SK-N-SH treated with all-trans-retinoic acid at 6 μM for 48 hours (cell line): Measurements from ENCODE around the gene FBLIM1.

Source experiments
- ESRRG ChIP-seq: fragments of 250-450 bp; sonication (Bioruptor Pico); IDR thresholded peaks from 2 replicates; pipeline ENCODE4 v1.6.1; 2021; ENCODE audit warnings: mild to moderate bottlenecking
- PATZ1 ChIP-seq: fragments of 250-450 bp; sonication (Bioruptor Pico); IDR thresholded peaks from 2 replicates; pipeline ENCODE4 v1.8.0; 2020; ENCODE audit warnings: mild to moderate bottlenecking, moderate library complexity, borderline replicate concordance
- RARB ChIP-seq: fragments of 250-450 bp; sonication (Bioruptor Pico); IDR thresholded peaks from 2 replicates; pipeline ENCODE4 v1.8.0; 2021; ENCODE audit warnings: mild to moderate bottlenecking, moderate library complexity
- SNAI2 ChIP-seq: fragments of 250-450 bp; sonication (Bioruptor Pico); IDR thresholded peaks from 2 replicates; pipeline ENCODE4 v1.5.0; 2020; ENCODE audit warnings: mild to moderate bottlenecking, moderate library complexity
- ZFP3 ChIP-seq: fragments of 250-450 bp; sonication (Bioruptor Pico); IDR thresholded peaks from 2 replicates; pipeline ENCODE4 v1.5.0; 2020; ENCODE audit warnings: mild to moderate bottlenecking, moderate library complexity

DNA sequence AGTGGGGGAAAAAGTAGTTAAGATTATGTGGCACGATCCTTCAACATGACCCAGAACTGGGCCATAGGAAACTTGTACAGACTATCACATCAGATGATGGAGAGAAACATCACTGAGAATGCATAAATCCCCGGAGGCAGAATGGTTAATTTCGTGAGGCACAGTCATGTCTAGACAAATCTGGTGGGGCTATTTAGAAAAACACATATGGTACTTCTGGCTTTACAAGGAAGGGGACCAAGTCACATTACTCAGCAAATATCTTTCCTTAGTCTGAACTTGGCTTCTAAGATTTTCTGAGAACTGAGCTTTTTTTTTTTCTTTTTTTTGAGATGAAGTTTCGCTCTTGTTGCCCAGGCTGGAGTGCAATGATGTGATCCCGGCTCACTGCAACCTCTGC, 58.1 kb downstream of the FBLIM1 start:
- no peak for TF ChIP-seq ESRRG (CRISPR knock-in tag)
- TF ChIP-seq PATZ1 (CRISPR knock-in tag) = no peak
- no peak for TF ChIP-seq RARB (CRISPR knock-in tag)
- no peak for TF ChIP-seq SNAI2 (CRISPR knock-in tag)
- no peak for TF ChIP-seq ZFP3 (CRISPR knock-in tag)
